HFFc6 (cell line): ENCODE data around the gene FKBP9. TPM values are rescaled to one million over a fixed set of nuclear protein-coding genes. Genes with fewer than 3 reads are reported as not detected.
"Not testable (repeated sequence)": the region's sequence is repeated elsewhere in the genome, so short reads cannot be mapped to it uniquely, and the experiment has no call there.

Experiments used
- DNase-seq: peaks from one replicate; pipeline ENCODE4 v3.0.0-alpha.2; 2018
- H3K27ac Mint-ChIP-seq: 2 replicates; pipeline ENCODE4 v1.8.0; 2020; ENCODE audit warnings: mild to moderate bottlenecking, mixed read lengths
- H3K27me3 Mint-ChIP-seq: 2 replicates; pipeline ENCODE4 v1.8.0; 2021; ENCODE audit warnings: mild to moderate bottlenecking, moderate library complexity, mixed read lengths; ENCODE audit not compliant: insufficient read depth
- H3K36me3 Mint-ChIP-seq: 2 replicates; pipeline ENCODE4 v1.8.0; 2021; ENCODE audit warnings: low read depth, mixed read lengths
- H3K4me1 Mint-ChIP-seq: 2 replicates; pipeline ENCODE4 v1.8.0; 2020; ENCODE audit warnings: low read depth, mixed read lengths
- H3K4me3 Mint-ChIP-seq: 2 replicates; pipeline ENCODE4 v1.8.0; 2020; ENCODE audit warnings: mild to moderate bottlenecking, moderate library complexity, mixed read lengths
- H3K9me3 Mint-ChIP-seq: 2 replicates; pipeline ENCODE4 v1.8.0; 2020; ENCODE audit warnings: mild to moderate bottlenecking, mixed read lengths
- total RNA-seq, 6 experiments: library from RNA; stranded (reverse); fragmentation: NEBNext Ultra II Directional; extraction: Animal tissue kit (Norgen Biotek cat#: 25700); gene quantifications; 2 replicates in 1 of 6; 3 replicates in 5 of 6; pipeline ENCODE4 v1.2.3, GENCODE V29; 2021
- TF ChIP-seq, protein P1 (sequence below): fragments of 200-600 bp; sonication (generic); IDR thresholded peaks from 2 replicates; pipeline ENCODE4 v1.5.0; 2021; ENCODE audit warnings: antibody characterized with exemption, mild to moderate bottlenecking

The FKBP9 gene
- total RNA-seq, 6 experiments from 2014 or later: 196 to 241 (median 214) TPM

DNA sequence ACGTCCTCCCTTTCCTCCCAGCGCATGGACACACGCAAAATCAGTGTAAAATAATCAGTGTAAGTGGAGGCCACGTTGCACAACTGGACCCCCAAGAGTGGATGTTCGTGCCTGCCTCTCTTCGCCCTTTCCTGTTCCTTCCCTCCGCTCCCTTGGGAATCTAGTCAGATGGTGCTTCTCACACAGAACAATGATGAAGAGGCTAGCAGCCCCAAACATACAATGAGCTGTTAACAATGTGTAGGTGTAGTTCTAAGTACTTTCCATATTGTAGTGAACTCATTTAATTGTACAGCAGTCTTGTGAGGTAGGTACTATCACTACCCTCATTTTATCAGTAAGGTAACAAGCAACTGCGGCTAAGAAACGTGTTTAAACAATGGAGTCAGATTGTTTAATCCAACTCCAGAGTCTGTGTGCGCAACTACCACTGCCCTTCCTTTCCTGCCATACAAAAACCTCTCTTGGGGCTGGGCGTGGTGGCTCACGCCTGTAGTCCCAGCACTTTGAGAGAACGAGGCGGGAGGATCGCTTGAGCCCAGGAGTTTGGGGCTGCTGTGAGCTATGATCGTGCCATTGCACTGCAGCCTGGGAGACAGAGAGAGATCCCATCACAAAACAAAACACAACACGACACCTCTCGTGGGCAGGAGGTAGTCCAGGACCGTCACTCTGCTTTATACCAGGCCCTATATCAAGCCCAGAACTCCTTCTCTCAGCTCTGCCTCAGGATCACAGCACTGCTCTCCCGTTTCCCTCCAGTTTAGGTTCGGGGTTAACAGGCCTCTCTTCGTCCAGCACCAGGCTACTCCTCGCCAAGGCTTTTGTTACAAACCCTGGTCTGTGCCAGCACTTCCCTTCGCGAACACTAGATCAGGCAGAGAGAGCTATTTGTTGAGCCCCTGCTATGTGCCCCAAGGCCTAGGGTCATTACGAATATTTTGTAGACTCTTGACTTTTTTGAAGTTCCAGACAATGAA, 1.1 kb downstream of the FKBP9 start:
- Mint-ChIP-seq H3K36me3 (peaks cover 12% of the 10 kb centered on the region), H3K4me3 (peak overlapping the region; percentile 98), H3K4me1 (peaks cover 27% of the 10 kb centered on the region), H3K27me3 (peaks cover 2% of the 10 kb centered on the region; the same call in 1 of the 2 replicates), H3K27ac (peak overlapping the region; percentile 96), H3K9me3 (no peaks in the 10 kb centered on the region)
- DNase-seq: peak; percentile 44
- TF ChIP-seq, protein P1, sequence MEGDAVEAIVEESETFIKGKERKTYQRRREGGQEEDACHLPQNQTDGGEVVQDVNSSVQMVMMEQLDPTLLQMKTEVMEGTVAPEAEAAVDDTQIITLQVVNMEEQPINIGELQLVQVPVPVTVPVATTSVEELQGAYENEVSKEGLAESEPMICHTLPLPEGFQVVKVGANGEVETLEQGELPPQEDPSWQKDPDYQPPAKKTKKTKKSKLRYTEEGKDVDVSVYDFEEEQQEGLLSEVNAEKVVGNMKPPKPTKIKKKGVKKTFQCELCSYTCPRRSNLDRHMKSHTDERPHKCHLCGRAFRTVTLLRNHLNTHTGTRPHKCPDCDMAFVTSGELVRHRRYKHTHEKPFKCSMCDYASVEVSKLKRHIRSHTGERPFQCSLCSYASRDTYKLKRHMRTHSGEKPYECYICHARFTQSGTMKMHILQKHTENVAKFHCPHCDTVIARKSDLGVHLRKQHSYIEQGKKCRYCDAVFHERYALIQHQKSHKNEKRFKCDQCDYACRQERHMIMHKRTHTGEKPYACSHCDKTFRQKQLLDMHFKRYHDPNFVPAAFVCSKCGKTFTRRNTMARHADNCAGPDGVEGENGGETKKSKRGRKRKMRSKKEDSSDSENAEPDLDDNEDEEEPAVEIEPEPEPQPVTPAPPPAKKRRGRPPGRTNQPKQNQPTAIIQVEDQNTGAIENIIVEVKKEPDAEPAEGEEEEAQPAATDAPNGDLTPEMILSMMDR: no peak

DNA sequence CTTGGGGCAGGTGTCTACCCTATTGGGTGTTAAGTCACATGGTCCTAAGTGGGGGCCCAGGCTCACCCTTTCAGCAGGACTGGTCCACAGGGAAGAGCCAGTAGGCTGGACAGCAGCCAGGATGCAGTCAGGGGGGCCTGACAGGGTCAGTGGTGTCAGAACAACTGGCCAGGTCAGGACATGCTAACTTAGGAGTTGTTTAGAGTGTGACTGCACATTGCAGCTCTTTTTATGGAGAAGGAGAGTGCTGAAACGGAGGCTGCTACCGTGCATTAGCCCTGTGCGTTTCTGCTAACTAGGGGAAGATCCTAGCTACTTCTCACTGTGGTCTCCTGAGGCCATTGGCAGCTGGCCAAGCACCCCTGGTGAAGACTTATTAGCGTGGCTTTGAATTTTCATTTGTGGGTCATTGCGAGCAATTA, 6.7 kb downstream of the FKBP9 start:
- H3K9me3 Mint-ChIP-seq, DNase-seq, H3K27me3 Mint-ChIP-seq, H3K4me3 Mint-ChIP-seq: not testable (repeated sequence)
- peaks cover 17% of the 10 kb centered on the region for H3K36me3 Mint-ChIP-seq
- peaks cover 29% of the 10 kb centered on the region for H3K4me1 Mint-ChIP-seq
- H3K27ac Mint-ChIP-seq: peak overlapping the region; percentile 26; the same call in 1 of the 2 replicates

DNA sequence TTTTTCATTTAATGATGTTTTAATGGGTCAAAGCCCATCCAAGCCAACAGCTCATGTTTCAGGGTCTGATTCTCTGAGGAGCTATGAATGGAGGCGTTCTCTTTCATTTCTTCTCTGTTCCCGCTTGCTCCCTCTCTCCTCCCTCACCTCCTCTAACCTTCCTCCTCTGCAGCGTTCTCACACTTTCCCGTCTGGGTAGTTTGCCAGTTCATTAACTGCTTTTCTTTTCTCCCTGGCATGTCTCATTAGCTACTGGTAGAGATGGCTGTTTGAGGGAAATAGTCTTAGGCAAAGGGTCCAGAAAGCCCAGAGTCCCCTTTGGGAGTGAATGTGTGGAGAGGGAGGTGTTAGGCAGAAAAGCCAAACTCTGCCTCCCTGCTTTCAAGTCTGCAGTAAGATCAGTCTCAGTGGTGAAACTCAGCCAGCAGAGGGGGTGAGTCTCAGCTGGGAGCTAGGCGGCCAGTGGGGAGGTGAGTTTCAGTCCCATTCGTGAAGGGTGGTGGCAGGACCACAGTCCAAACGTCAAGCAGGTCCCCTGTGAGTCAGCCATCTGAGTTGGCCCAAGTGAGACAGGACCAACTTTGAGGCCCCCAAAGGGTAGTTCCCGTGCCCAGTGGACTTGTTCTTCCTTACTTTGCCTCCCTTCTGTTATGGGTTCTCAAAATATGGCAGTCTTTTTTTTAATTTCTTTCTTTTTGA, 7.4 kb downstream of the FKBP9 start:
- H3K27ac Mint-ChIP-seq: peak overlapping the region; percentile 74
- peak overlapping the region; percentile 61 for H3K4me3 Mint-ChIP-seq
- TF ChIP-seq, protein P1: peak; percentile 70
- H3K27me3 Mint-ChIP-seq, DNase-seq, H3K9me3 Mint-ChIP-seq: not testable (repeated sequence)
- peaks cover 14% of the 10 kb centered on the region for H3K36me3 Mint-ChIP-seq
- peaks cover 25% of the 10 kb centered on the region for H3K4me1 Mint-ChIP-seq

DNA sequence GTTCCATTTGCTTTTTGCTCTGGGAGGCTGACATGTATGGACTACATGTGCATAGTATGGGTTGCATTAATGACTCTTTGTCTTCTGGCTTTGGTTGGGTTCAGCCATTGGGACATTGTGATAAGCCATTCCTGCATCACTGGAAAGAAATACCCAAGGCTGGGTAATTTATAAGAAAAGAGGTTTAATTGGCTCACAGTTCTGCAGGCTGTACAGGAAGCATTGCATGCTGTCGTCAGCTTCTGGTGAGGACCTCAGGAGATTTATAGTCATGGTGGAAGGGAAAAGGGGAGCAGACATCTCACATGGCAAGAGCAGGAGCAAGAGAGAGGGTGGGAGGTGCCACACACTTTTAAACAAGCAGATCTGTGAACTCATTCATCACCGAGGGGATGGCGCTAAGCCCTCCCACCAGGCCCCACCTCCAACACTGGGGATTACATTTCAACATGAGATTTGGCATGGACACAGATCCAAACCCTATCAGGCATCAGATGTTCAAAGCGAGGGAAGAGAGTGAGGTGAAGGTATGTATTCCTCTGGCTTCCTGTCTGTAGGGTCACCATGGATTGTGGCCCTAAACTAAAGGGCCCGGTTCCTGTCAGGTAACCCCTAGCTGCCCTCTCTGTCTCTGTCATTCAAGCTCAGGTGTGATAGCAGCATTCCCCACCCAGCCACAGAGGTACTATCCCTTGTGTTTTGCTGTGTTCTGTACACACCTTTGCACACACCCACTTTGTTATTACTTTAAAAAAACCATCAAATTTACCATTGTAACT, 9.4 kb downstream of the FKBP9 start:
- DNase-seq, H3K9me3 Mint-ChIP-seq, H3K36me3 Mint-ChIP-seq, H3K27me3 Mint-ChIP-seq, H3K27ac Mint-ChIP-seq, H3K4me3 Mint-ChIP-seq: not testable (repeated sequence)
- peaks cover 19% of the 10 kb centered on the region for H3K4me1 Mint-ChIP-seq

DNA sequence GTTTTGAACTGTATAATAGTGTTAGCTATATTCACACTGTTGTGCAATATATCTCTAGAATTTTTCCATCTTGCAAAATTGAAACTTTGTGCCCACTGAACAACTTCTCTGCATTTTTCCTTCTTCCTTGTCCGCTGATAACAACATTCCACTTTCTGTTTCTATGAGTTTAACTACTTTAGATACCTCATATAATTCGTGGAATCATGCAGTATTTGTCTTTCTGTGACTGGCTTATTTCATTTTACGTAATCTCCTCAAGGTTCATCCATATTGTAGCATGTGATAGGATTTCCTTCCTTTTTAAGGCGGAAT, 10.0 kb downstream of the FKBP9 start:
- H3K27ac Mint-ChIP-seq, H3K9me3 Mint-ChIP-seq, H3K27me3 Mint-ChIP-seq, H3K4me3 Mint-ChIP-seq, DNase-seq, H3K36me3 Mint-ChIP-seq: not testable (repeated sequence)
- peaks cover 25% of the 10 kb centered on the region for H3K4me1 Mint-ChIP-seq

DNA sequence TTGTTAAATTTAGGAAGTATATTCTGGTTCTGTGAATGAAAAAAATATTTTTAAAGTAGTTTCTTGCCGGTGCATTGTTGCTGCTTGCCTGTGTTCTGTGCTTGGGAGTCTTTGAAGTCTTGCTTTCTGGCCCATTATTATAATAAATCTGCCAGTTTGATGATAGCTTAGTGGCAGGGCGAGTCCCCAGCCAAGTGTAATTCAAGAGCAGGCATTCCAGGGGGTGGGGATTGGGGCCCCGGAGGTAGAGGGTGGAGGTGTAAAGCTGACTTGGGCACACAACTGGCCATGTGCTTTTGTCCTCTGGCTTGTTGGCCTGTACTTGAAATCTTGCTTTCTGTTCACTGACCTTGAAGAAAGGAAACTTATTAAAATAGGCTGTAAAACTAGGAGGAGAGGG, 14.7 kb downstream of the FKBP9 start:
- not testable (repeated sequence) for H3K27me3 Mint-ChIP-seq, DNase-seq, H3K9me3 Mint-ChIP-seq, H3K27ac Mint-ChIP-seq, H3K4me3 Mint-ChIP-seq
- H3K4me1 Mint-ChIP-seq: peaks cover 21% of the 10 kb centered on the region
- peaks cover 22% of the 10 kb centered on the region for H3K36me3 Mint-ChIP-seq

DNA sequence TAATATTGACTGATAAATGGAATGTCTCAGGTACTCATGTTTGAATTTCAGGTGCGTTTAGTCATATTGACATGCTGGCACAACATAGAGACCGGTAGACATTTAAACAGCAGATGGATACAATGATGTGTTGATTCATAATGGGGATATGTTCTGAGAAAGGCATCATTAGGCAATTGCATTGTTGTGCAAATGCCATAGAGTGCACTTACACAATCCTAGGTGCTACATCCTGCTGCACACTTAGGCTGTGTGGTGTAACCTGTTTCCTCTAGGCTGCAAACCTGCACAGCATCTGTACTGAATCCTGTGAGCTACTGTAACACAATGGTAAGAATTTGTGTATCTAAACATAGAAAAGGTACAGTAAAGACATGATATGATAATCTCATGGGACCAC, 19.9 kb downstream of the FKBP9 start:
- H3K4me1 Mint-ChIP-seq: peaks cover 35% of the 10 kb centered on the region
- peaks cover 27% of the 10 kb centered on the region for H3K36me3 Mint-ChIP-seq
- H3K27me3 Mint-ChIP-seq, H3K4me3 Mint-ChIP-seq, H3K27ac Mint-ChIP-seq, DNase-seq, H3K9me3 Mint-ChIP-seq: not testable (repeated sequence)

DNA sequence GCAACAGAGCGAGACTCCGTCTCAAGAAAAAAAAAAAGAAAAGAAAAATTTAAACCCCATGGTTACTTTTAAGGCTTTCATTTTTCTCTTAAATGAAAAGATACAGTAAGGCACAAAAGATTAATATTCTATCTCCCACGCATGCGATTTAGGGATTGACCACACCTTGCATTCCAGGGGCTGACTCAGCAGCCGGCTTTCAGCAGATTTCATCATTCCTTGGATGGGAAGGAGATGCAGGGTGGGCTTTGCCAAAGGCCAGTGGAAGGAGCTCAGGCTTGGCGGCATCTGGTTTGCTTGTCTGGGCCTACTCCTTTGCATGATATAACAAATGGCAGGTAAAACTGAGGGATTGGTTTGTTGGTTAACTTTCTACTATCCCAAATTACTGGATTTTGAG, 22.0 kb downstream of the FKBP9 start:
- H3K9me3 Mint-ChIP-seq, H3K27me3 Mint-ChIP-seq: not testable (repeated sequence)
- H3K36me3 Mint-ChIP-seq: peaks cover 27% of the 10 kb centered on the region
- H3K27ac Mint-ChIP-seq: peak overlapping the region; percentile 91
- peak overlapping the region; percentile 67 for H3K4me3 Mint-ChIP-seq
- peak; percentile 57 for DNase-seq
- peaks cover 25% of the 10 kb centered on the region for H3K4me1 Mint-ChIP-seq

DNA sequence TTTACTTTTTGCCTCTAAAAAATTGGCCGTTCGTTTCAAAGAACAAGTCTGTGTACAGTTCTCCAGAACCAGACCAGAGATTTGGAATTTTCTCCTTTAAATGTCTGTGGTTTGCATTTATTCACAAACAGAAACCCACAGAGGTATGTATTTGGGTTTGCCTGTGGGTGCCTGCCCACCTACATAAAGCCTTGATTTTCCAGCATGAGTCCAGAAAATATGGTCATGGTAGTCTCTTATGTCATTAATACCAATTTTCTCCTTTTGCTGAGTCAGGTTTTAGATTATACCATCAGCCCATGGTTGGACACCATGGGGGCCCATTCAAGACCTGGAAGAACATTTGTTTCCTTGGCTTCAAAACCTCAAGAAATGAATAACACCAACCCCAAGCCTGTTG, 22.7 kb downstream of the FKBP9 start:
- Mint-ChIP-seq H3K4me1 (peaks cover 31% of the 10 kb centered on the region), H3K27ac (peak overlapping the region; percentile 57), H3K36me3 (peaks cover 33% of the 10 kb centered on the region)
- H3K9me3 Mint-ChIP-seq, H3K27me3 Mint-ChIP-seq, DNase-seq, H3K4me3 Mint-ChIP-seq: not testable (repeated sequence)

DNA sequence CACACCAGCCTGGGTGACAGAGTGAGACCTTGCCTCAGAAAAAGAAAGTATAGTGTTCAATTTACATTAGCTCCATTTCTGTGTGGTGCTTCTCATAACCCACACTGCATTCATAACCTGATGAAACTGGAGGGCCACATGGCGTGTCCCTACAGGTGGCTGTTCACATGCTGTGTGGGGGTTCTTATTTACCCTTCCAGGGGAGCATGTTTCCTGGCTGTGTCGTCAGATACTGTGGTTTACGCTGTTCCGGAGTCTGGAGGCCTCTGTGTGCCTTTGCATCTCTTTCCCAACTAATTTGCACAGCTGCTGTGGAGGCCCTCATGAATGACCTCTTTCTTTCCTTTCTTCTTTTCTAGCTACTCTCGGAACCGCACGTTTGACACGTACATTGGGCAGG, 30.9 kb downstream of the FKBP9 start:
- Mint-ChIP-seq H3K36me3 (peaks cover 26% of the 10 kb centered on the region), H3K4me1 (peaks cover 40% of the 10 kb centered on the region)
- H3K4me3 Mint-ChIP-seq, H3K9me3 Mint-ChIP-seq, DNase-seq, H3K27ac Mint-ChIP-seq, H3K27me3 Mint-ChIP-seq: not testable (repeated sequence)

DNA sequence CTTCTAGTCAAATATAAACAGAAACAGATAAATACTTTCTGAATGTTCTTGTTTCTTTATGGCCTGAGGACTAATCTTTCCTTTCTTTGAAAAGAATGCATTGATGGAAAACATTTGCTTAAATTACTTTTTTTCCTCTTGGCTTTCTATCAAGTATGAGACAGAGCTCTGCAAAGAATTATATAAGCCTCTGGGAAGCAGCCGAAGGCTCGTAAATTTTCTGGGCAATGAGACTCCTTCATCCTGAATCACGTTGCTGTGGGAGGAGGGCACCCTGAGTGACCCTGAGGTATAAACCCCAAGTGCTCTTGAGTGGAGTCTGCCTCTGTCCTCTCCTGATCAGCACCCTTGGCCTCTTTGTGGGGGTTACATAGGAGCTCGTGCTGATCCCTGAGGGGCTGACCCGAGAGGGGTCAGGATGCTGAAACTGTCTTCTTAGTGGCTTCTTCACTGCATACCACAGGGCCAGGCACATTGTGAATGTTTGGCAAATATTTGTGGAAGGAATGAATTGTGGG, 33.9 kb downstream of the FKBP9 start:
- peaks cover 34% of the 10 kb centered on the region for H3K4me1 Mint-ChIP-seq

More for the DNA sequence above, 33.9 kb downstream of the FKBP9 start:
- H3K27me3 Mint-ChIP-seq, H3K9me3 Mint-ChIP-seq: not testable (repeated sequence)
- peak; percentile 83 for DNase-seq
- peak overlapping the region; percentile 60 for H3K4me3 Mint-ChIP-seq
- peak overlapping the region; percentile 84 for H3K27ac Mint-ChIP-seq
- peaks cover 23% of the 10 kb centered on the region for H3K36me3 Mint-ChIP-seq
